Measurements from ENCODE around the gene SCAANT1.

Gene SCAANT1

GRCh38 chr3:63945558-63946096, 33.4 kb upstream of the SCAANT1 start:
- TF ChIP-seq, protein P1, sequence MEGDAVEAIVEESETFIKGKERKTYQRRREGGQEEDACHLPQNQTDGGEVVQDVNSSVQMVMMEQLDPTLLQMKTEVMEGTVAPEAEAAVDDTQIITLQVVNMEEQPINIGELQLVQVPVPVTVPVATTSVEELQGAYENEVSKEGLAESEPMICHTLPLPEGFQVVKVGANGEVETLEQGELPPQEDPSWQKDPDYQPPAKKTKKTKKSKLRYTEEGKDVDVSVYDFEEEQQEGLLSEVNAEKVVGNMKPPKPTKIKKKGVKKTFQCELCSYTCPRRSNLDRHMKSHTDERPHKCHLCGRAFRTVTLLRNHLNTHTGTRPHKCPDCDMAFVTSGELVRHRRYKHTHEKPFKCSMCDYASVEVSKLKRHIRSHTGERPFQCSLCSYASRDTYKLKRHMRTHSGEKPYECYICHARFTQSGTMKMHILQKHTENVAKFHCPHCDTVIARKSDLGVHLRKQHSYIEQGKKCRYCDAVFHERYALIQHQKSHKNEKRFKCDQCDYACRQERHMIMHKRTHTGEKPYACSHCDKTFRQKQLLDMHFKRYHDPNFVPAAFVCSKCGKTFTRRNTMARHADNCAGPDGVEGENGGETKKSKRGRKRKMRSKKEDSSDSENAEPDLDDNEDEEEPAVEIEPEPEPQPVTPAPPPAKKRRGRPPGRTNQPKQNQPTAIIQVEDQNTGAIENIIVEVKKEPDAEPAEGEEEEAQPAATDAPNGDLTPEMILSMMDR (IDR thresholded peaks at IDR 0.05; ENCODE audit: insufficient read depth, low read depth, low read length, missing control alignments), result no peak
- DNase-seq (ENCODE audit: low read depth), result no peak
- H3K4me3 ChIP-seq (ENCODE audit: low read depth, low read length), result no peak overlapping the region

DNA sequence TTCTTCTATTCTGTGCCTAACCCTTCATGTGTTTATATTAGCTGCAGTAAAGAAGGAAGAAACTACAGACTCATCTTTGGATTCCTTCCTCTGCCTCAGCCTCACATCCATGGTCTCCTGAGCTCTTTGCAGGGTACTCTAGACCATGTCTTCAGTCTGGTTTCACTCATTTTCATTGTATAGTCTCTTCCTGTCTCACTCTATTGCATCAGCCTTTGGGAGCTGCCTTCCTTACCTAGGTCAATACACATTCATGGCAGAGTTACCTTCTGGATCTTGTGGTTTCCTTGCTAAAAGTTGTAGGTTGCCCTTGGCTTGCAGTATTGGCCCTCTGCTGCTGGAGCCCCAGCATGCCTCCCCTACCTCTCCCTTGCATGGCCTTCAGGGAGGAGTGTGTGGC, 31.5 kb upstream of the SCAANT1 start:
- no peak overlapping the region for H3K4me3 ChIP-seq (ENCODE audit: low read depth, low read length)
- TF ChIP-seq, protein P1 (IDR thresholded peaks at IDR 0.05; ENCODE audit: insufficient read depth, low read depth, low read length, missing control alignments), result no peak

GRCh38 chr3:63942528-63942927, 30.3 kb upstream of the SCAANT1 start:
- TF ChIP-seq, protein P1 (IDR thresholded peaks at IDR 0.05; ENCODE audit: insufficient read depth, low read depth, low read length, missing control alignments), result no peak

More for the DNA sequence above, 31.5 kb upstream of the SCAANT1 start:
- no peak for DNase-seq (ENCODE audit: low read depth)

GRCh38 chr3:63940389-63940757, 28.2 kb upstream of the SCAANT1 start:
- no peak for DNase-seq (ENCODE audit: low read depth)
- TF ChIP-seq, protein P1 (IDR thresholded peaks at IDR 0.05; ENCODE audit: insufficient read depth, low read depth, low read length, missing control alignments), result no peak
- H3K4me3 ChIP-seq (ENCODE audit: low read depth, low read length), result no peak overlapping the region

More at GRCh38 chr3:63942528-63942927, 30.3 kb upstream of the SCAANT1 start:
- no peak overlapping the region for H3K4me3 ChIP-seq (ENCODE audit: low read depth, low read length)
- no peak for DNase-seq (ENCODE audit: low read depth)

DNA sequence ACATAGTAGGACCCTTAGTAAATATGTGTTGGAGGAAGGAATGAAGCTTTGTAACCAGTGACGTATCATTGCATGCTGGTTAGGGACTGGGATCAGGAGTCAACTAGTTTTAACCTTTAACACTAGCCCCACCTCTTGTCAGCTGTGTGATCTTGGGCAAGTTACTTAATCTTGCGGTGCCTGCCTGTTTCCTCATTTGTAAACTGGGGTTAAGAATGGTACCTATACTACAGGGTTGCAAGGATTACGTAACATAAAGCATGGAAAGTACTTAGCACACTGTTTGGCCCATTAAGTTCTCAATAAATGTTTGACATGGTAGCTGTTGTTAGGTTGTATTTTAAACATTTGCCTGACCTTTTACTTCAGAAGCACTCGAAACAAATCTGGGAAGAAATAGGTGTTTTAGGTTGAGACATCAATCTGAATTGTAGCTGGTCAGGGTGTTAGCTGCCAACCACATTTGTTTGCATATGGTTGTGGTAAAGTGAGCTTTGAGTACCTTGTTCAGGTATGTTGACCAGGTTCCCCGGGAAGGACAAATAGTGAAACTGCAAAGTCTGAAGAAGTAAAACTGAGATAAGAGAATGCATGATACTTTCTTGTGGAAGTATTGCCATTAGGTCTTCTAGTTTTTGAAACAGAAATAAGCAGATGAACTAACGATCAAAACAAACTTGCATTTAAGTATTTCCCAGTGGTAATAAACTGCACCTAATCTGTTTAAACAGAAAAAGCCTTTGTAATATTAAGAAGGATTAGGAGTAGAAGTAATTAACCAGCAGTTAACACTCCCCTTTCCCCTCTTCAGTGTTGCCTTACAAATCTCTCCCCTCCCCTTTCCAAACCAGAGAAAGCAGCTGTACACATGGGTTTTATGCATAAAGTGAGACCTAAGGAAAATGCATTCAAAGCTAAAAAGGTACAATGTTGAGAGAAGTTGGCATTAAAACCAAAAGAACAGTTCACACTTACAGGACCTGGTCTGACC, 25.8 kb upstream of the SCAANT1 start:
- TF ChIP-seq, protein P1 (IDR thresholded peaks at IDR 0.05; ENCODE audit: insufficient read depth, low read depth, low read length, missing control alignments), result no peak
- H3K4me3 ChIP-seq (ENCODE audit: low read depth, low read length), result no peak overlapping the region
- DNase-seq (ENCODE audit: low read depth), result peak; percentile 72

DNA sequence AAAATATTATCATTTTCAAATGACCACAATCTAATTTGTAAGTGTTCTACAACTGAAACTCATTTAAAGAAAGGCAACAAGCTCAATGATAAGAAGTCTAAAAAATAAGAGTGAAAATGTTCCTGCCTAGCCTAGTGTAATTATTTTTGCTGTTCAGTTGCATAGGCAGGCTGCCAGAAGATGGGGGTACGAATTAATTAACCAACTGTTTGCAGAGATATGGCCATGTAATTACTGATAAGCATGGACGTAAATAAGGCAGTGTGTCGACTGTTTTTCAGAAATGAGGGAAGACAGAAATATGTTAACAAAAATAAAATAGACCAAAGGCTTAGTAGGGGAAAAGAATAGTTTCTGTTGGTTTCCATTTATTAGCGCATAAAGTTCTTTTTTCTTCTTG, 24.7 kb upstream of the SCAANT1 start:
- TF ChIP-seq, protein P1 (IDR thresholded peaks at IDR 0.05; ENCODE audit: insufficient read depth, low read depth, low read length, missing control alignments), result no peak
- no peak for DNase-seq (ENCODE audit: low read depth)
- no peak overlapping the region for H3K4me3 ChIP-seq (ENCODE audit: low read depth, low read length)
